Measurements from ENCODE around the gene TBPL2.

DNA sequence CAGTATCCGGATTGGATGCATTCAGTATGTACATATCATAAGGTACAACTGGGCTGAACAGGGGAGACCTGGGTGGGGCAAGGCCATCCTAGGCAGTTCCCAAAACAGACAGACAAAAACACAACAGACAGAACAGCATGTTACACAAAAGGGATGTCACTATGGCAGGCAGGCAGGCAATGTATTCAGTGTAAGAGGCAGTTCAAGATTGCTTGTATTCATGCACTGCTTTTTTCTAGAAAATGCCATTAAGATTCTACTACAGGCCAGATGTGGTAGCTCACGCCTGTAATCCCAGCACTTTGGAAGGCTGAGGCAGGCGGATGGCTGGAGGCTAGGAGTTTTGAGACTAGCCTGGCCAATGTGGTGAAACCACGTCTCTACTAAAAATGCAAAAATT lies 3.5 kb downstream of the TBPL2 start:
- TF ChIP-seq, protein P1, sequence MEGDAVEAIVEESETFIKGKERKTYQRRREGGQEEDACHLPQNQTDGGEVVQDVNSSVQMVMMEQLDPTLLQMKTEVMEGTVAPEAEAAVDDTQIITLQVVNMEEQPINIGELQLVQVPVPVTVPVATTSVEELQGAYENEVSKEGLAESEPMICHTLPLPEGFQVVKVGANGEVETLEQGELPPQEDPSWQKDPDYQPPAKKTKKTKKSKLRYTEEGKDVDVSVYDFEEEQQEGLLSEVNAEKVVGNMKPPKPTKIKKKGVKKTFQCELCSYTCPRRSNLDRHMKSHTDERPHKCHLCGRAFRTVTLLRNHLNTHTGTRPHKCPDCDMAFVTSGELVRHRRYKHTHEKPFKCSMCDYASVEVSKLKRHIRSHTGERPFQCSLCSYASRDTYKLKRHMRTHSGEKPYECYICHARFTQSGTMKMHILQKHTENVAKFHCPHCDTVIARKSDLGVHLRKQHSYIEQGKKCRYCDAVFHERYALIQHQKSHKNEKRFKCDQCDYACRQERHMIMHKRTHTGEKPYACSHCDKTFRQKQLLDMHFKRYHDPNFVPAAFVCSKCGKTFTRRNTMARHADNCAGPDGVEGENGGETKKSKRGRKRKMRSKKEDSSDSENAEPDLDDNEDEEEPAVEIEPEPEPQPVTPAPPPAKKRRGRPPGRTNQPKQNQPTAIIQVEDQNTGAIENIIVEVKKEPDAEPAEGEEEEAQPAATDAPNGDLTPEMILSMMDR (IDR thresholded peaks at IDR 0.05 in 4 of 5, conservative IDR thresholded peaks at IDR 0.05 in 1 of 5), result no peak
- no peak for TF ChIP-seq POLR2A (IDR thresholded peaks at IDR 0.05)
